ENCODE data around the gene LFNG. TPM values are rescaled to one million over a fixed set of nuclear protein-coding genes. Genes with fewer than 3 reads are reported as not detected.
"Not testable (repeated sequence)": the region's sequence is repeated elsewhere in the genome, so short reads cannot be mapped to it uniquely, and the experiment has no call there.

Gene LFNG
- total RNA-seq, 1 donor from 2014 or later = 4.5 TPM

DNA sequence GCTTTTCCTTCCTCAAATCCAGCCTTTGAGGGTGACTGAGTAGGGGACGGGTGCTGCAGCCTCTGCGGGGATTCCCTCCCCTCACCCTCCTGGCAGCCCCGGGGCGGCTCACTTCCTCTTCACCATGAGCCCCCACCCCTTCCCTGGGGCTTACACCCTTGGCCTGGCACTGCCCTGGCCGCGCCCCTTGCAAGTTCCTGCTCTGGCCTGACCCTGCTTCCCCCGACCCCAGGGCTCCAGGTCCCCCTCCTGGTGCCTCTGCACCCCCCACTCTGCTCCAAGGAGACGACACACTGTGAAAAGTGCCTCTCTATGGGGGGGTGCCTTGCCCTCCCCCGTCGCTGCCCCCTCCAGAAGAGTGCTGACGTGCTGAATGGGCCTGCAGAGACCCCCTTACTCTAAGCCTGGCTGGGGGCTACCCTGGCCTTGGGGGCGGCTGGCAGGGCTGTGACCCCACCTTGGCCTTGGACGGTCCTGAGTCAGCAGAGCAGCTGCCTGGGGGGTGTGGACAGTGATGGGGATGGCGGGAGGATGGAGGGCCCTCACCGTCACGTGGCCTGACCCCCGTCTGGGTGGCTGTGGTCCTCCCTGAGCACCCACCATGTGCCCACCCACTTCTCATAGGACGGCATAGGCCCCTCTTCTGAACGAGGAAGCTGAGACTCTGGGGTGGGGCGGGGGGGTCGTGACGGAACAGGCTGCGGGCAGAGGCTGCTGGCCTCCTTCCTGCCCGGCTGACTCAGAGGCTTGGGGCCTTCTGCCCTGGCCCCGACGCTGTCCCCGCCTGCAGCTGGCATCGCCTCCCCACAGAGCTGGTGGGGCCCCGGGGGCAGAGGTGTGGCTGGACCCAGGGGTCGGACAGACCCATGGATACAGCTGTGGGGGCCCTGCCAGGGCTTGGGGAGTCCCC lies 9.8 kb downstream of the LFNG start:
- peaks cover 8% of the 10 kb centered on the region for H3K36me3 ChIP-seq (ENCODE audit: control insufficient read depth, insufficient read depth, low read length)
- no peak for TF ChIP-seq CTCF (IDR thresholded peaks at IDR 0.05; ENCODE audit: insufficient read depth, low read length, severe bottlenecking)
- no peak overlapping the region for H3K4me3 ChIP-seq (ENCODE audit: low read depth, low read length)
- DNase-seq (ENCODE audit: low read depth) = no peak
- H3K27me3 ChIP-seq (ENCODE audit: control insufficient read depth, insufficient read depth, low read length) = no peaks in the 10 kb centered on the region
- FAIRE-seq = no peak

DNA sequence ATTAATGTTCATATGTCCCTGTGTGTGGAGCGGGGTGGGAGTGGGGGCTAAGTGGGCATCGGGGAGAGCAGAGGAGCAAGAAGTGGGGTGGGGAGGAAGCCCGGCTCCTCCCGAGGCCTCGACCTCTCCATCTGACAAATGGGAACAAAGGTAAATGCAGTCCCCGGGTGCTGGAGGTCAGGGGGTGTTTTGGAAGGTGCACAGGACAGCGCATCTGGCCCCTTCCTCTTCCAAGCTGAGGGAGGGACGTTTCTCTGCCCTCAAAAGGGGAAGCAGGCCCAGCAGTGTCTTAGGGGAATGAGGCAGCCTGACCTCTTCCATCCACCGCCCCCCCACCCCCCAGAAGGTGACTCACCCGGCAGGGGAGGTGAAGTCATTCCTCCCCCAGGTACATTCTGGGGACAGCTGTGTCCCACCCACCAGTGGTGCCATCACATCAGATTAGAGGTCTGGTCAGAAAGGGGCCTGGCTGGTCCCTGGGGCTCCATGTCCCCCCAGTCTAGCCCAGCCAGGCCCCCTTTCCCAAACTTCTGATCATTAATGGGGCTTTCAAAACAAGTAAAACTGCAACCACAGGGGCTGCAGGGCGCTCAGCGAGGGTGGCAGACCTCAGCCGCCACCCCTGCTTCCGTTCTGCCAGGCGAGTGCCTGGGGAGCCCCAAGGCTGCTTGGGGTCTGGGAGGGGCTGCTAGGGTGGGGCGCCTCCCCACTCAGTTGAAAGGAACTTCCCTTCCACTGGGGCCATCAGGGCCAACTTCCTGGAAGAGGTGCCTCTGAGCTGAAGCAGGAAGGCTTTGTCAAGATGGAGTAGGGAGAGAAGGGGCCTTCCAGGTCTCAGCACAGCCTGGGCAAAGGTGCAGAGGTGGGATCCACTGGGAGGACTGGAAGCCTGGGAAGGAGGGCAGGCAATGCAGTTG lies 10.8 kb downstream of the LFNG start:
- FAIRE-seq (no peak), DNase-seq (ENCODE audit: low read depth) (peak; percentile 35)
- H3K36me3 ChIP-seq (ENCODE audit: control insufficient read depth, insufficient read depth, low read length) = peaks cover 8% of the 10 kb centered on the region
- H3K27me3 ChIP-seq (ENCODE audit: control insufficient read depth, insufficient read depth, low read length) = no peaks in the 10 kb centered on the region
- no peak overlapping the region for H3K4me3 ChIP-seq (ENCODE audit: low read depth, low read length)
- TF ChIP-seq CTCF (IDR thresholded peaks at IDR 0.05; ENCODE audit: insufficient read depth, low read length, severe bottlenecking) = no peak

DNA sequence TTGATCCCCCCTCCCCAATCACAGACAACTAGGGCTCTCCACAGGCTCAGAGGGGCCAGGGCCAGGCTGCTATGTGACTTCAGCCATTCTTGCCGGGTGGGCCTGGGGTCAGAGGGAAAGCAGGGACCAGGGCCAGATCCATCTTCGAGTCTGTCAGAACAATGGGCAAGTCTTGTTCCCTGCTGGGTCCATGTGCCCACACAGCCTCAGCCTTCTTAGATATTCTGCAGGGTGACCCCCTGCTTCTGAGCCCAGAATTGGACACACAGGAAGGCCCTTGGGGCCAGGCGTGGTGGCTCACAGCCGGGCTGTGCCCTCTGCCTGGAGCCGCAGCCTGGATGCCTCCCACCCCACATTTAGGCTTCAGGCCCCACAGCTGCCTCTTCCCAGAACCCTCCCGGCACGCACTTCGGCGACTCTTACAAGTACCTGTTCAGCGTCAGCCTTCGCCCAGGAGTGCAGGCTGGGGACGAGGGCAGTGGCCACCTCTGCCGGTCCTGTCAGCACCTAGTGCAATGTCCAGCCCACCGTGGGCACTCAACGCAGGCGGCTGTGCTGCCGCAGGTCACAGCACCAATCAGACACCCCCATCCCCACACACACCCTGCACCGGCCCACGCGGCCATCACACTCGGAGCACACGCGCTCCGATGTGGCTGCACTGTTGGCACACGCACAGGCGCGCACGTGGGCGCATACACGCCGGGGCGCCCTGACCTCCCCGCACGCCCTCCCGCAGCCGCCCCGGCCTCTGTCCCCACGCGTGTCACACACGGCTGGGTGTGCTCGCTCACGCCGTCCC lies 11.6 kb downstream of the LFNG start:
- H3K27me3 ChIP-seq (ENCODE audit: control insufficient read depth, insufficient read depth, low read length); DNase-seq (ENCODE audit: low read depth); H3K4me3 ChIP-seq (ENCODE audit: low read depth, low read length); FAIRE-seq; H3K36me3 ChIP-seq (ENCODE audit: control insufficient read depth, insufficient read depth, low read length): not testable (repeated sequence)

DNA sequence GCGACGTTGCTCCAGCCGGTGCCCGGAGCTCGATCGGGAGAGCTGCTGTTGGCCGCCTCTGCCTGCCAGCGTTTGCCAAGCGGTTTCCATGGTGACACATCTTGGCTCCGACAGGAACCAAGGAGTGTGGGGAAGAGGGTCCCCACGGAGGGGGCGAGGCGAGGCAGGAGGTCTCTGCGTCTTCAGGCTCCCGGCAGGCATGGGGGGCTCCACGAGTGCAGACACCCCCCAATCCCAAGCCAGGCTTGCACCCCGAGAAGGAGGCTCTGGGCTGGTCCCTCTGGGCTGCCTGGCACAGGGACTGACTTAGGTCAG lies 12.2 kb downstream of the LFNG start:
- H3K4me3 ChIP-seq (ENCODE audit: low read depth, low read length); H3K27me3 ChIP-seq (ENCODE audit: control insufficient read depth, insufficient read depth, low read length); FAIRE-seq; H3K36me3 ChIP-seq (ENCODE audit: control insufficient read depth, insufficient read depth, low read length); DNase-seq (ENCODE audit: low read depth): not testable (repeated sequence)

DNA sequence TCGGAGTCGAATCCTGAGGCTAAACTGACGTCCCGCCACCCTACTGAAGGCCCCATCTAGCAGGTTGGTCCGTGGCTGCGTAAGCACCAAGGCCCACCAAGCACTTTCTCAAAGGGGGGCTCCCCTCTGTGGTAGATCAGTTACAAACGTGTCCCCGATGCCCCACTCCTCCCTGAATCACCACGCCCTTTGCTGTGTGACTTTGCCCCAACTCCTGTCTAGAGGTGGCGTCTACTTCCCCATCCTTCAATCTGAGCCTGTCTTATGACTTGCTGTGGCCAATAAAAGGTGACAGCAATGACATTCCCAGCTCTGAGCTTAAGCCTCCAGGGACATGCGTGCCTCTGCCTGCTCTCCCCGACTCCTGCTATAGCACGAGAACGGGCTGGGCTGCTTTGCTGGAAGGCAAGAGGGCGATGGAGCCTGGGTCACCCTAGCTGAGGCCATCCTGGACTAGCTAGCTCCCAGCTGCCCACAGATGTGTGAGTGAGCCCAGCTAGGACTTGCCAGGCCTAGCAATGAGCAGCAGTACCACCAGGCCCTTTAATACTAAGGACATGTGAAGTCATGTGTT lies 12.7 kb downstream of the LFNG start:
- not testable (repeated sequence) for H3K4me3 ChIP-seq (ENCODE audit: low read depth, low read length); H3K36me3 ChIP-seq (ENCODE audit: control insufficient read depth, insufficient read depth, low read length); H3K27me3 ChIP-seq (ENCODE audit: control insufficient read depth, insufficient read depth, low read length); DNase-seq (ENCODE audit: low read depth)
- FAIRE-seq = peak; percentile 73

GRCh38 chr7:2532816-2533215 lies 13.2 kb downstream of the LFNG start:
- H3K4me3 ChIP-seq (ENCODE audit: low read depth, low read length); DNase-seq (ENCODE audit: low read depth); FAIRE-seq; H3K27me3 ChIP-seq (ENCODE audit: control insufficient read depth, insufficient read depth, low read length); H3K36me3 ChIP-seq (ENCODE audit: control insufficient read depth, insufficient read depth, low read length): not testable (repeated sequence)

- DNase-seq (ENCODE audit: low read depth); H3K36me3 ChIP-seq (ENCODE audit: control insufficient read depth, insufficient read depth, low read length); H3K27me3 ChIP-seq (ENCODE audit: control insufficient read depth, insufficient read depth, low read length): not testable (repeated sequence)
Observed at GRCh38 chr7:2533566-2533965, 14.0 kb downstream of the LFNG start.

GRCh38 chr7:2534214-2534613 lies 14.6 kb downstream of the LFNG start:
- DNase-seq (ENCODE audit: low read depth); H3K27me3 ChIP-seq (ENCODE audit: control insufficient read depth, insufficient read depth, low read length); FAIRE-seq; H3K4me3 ChIP-seq (ENCODE audit: low read depth, low read length): not testable (repeated sequence)
- peaks cover 11% of the 10 kb centered on the region for H3K36me3 ChIP-seq (ENCODE audit: control insufficient read depth, insufficient read depth, low read length)

More at GRCh38 chr7:2533566-2533965, 14.0 kb downstream of the LFNG start:
- not testable (repeated sequence) for H3K4me3 ChIP-seq (ENCODE audit: low read depth, low read length); FAIRE-seq

GRCh38 chr7:2535872-2536627 lies 16.5 kb downstream of the LFNG start:
- not testable (repeated sequence) for DNase-seq (ENCODE audit: low read depth)
- peak; percentile 92 for FAIRE-seq

More at GRCh38 chr7:2535872-2536627, 16.5 kb downstream of the LFNG start:
- not testable (repeated sequence) for H3K27me3 ChIP-seq (ENCODE audit: control insufficient read depth, insufficient read depth, low read length); H3K4me3 ChIP-seq (ENCODE audit: low read depth, low read length)
- peaks cover 18% of the 10 kb centered on the region for H3K36me3 ChIP-seq (ENCODE audit: control insufficient read depth, insufficient read depth, low read length)

Measured in bronchial epithelial cell (primary cell).